Mesothelial cell of epicardium (in vitro differentiated cells): ENCODE data around the gene HAPSTR1. TPM values are rescaled to one million over a fixed set of nuclear protein-coding genes. Genes with fewer than 3 reads are reported as not detected.

ENCODE experiments used
- DNase-seq, 2 experiments: peaks; one replicate each; pipeline ENCODE4 v3.0.0; 2021; ENCODE audit warnings: low spot score in 2 of 2; ENCODE audit not compliant: unreplicated experiment in 2 of 2
- H3K27ac Mint-ChIP-seq: 2 replicates; pipeline ENCODE4 v1.8.0; 2021; ENCODE audit warnings: mixed read lengths
- H3K27me3 Mint-ChIP-seq: 2 replicates; pipeline ENCODE4 v1.8.0; 2021; ENCODE audit warnings: low read depth, mixed read lengths
- H3K36me3 Mint-ChIP-seq: 2 replicates; pipeline ENCODE4 v1.8.0; 2021; ENCODE audit warnings: mixed read lengths
- H3K4me1 Mint-ChIP-seq: 2 replicates; pipeline ENCODE4 v1.8.0; 2021; ENCODE audit warnings: mixed read lengths
- H3K4me3 Mint-ChIP-seq: 2 replicates; pipeline ENCODE4 v1.8.0; 2021; ENCODE audit warnings: mild to moderate bottlenecking, moderate library complexity, mixed read lengths
- H3K9me3 Mint-ChIP-seq: 2 replicates; pipeline ENCODE4 v1.8.0; 2021; ENCODE audit warnings: mixed read lengths
- CTCF ChIP-seq: fragments of 200-600 bp; sonication (generic); IDR thresholded peaks from one replicate; pipeline ENCODE4 v1.5.0; 2021; ENCODE audit warnings: antibody characterized with exemption; ENCODE audit not compliant: unreplicated experiment
- total RNA-seq: library from RNA; stranded (reverse); gene quantifications from 3 replicates; pipeline ENCODE4 v1.2.1, GENCODE V29; 2021

HAPSTR1 gene
- total RNA-seq, 1 donor from 2014 or later: 80.6 TPM

- peak in 1 of 2 experiments; percentile 37 for DNase-seq
- H3K27me3 Mint-ChIP-seq: no peaks in the 10 kb centered on the region
- peaks cover 5% of the 10 kb centered on the region for H3K4me1 Mint-ChIP-seq
- TF ChIP-seq CTCF: no peak
- H3K36me3 Mint-ChIP-seq: no peaks in the 10 kb centered on the region
- peak overlapping the region; percentile 72 for H3K27ac Mint-ChIP-seq
- peaks cover 15% of the 10 kb centered on the region for H3K9me3 Mint-ChIP-seq
- no peak overlapping the region for H3K4me3 Mint-ChIP-seq
These were observed 43.6 kb upstream of the HAPSTR1 start for GRCh38 chr16:9047689-9048301.

DNA sequence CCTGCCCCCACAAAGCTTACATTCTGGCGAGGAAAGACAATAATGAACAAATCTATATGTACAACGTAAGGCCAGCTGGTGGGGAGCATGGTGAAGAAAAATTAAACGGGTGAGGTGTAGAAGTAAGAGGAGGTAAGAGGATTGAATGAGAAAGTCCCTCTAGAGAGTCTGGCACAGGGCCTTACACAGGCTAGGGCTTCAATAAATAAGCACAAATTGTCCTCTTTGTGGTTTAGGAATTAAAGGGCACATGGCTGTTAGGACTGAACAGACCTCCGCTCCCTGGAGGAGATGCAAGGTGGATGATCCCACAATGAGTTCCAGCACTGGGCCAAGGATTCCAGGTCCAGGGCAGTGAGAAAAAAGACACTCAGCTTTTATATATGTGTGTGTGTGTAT is 43.1 kb upstream of the HAPSTR1 start:
- H3K27me3 Mint-ChIP-seq: no peaks in the 10 kb centered on the region
- peaks cover 8% of the 10 kb centered on the region for H3K4me1 Mint-ChIP-seq
- H3K9me3 Mint-ChIP-seq: peaks cover 15% of the 10 kb centered on the region
- DNase-seq: no peak
- H3K4me3 Mint-ChIP-seq: no peak overlapping the region
- no peaks in the 10 kb centered on the region for H3K36me3 Mint-ChIP-seq
- peak overlapping the region; percentile 72 for H3K27ac Mint-ChIP-seq
- TF ChIP-seq CTCF: no peak

DNA sequence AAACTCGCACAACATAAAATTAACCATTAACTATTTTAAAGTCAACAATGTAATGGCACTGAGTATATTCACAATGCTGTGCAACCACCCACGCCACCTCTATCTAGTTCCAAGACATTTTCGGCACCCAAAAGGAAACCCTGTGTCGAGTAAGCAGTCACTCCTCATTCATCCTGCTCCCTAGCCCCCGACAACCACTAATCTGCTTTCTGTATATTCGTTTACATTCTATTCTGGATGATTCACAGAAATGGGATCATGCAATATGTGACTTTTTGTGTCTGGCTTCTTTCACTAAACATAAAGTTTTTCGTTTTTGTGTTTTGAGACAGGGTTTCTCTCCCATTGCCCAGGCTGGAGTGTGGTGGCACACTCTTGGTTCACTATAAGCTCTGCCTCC is 42.2 kb upstream of the HAPSTR1 start:
- peaks cover 8% of the 10 kb centered on the region for H3K4me1 Mint-ChIP-seq
- no peak overlapping the region for H3K4me3 Mint-ChIP-seq
- no peak for DNase-seq
- H3K27ac Mint-ChIP-seq: peak overlapping the region; percentile 47
- no peaks in the 10 kb centered on the region for H3K27me3 Mint-ChIP-seq
- peaks cover 15% of the 10 kb centered on the region for H3K9me3 Mint-ChIP-seq
- TF ChIP-seq CTCF: no peak
- H3K36me3 Mint-ChIP-seq: no peaks in the 10 kb centered on the region

- Mint-ChIP-seq H3K27me3 (no peaks in the 10 kb centered on the region), H3K4me3 (no peak overlapping the region), H3K9me3 (peaks cover 15% of the 10 kb centered on the region), H3K4me1 (peaks cover 8% of the 10 kb centered on the region), H3K36me3 (no peaks in the 10 kb centered on the region), H3K27ac (no peak overlapping the region)
- peak; percentile 63 for TF ChIP-seq CTCF
- DNase-seq: no peak
These were observed 41.2 kb upstream of the HAPSTR1 start for GRCh38 chr16:9050102-9050830.

- Mint-ChIP-seq H3K4me1 (peaks cover 4% of the 10 kb centered on the region), H3K36me3 (no peaks in the 10 kb centered on the region), H3K9me3 (no peaks in the 10 kb centered on the region), H3K27ac (peak overlapping the region; percentile 15), H3K4me3 (peak overlapping the region; percentile 60), H3K27me3 (no peaks in the 10 kb centered on the region)
- DNase-seq: peak; percentile 38 to 64
- TF ChIP-seq CTCF: no peak
These were observed 38.3 kb upstream of the HAPSTR1 start for GRCh38 chr16:9053006-9053601.
